Measurements from ENCODE around the gene HDAC4. TPM values are rescaled to one million over a fixed set of nuclear protein-coding genes. Genes with fewer than 3 reads are reported as not detected.

The HDAC4 gene
- total and polyA plus RNA-seq, 2 of the 4 experiments (the other 2 are of a cell fraction), result 4.1 to 7.2 TPM

GRCh38 chr2:239003624-239004273 lies 397.1 kb downstream of the HDAC4 start:
- Histone ChIP-seq H3K4me2 (ENCODE audit: low read depth, low read length) (no peak overlapping the region), H3K36me3 (ENCODE audit: control insufficient read depth, insufficient read depth, low read length) (no peaks in the 10 kb centered on the region), H4K5ac (ENCODE audit: low read depth, low read length) (no peak overlapping the region), H3K27me3 (ENCODE audit: control insufficient read depth, insufficient read depth, low read length) (peaks cover 33% of the 10 kb centered on the region), H3K9me3 (ENCODE audit: control insufficient read depth, insufficient read depth, low read length) (peaks cover 7% of the 10 kb centered on the region; the same call in 1 of the 2 replicates), H2BK5ac (ENCODE audit: low read depth, low read length, poor library complexity, severe bottlenecking) (no peak overlapping the region), H4K8ac (ENCODE audit: low read depth in 2 of 2, low read length in 2 of 2) (no peak overlapping the region), H3K4ac (ENCODE audit: low read depth, low read length) (no peak overlapping the region), H3K14ac (replicated peaks; ENCODE audit: low read depth, low read length) (no peak overlapping the region), H2AK9ac (replicated peaks; ENCODE audit: low read depth, low read length, poor library complexity) (no peak overlapping the region), H2BK15ac (ENCODE audit: low read depth, low read length) (no peak overlapping the region), H3K27ac (ENCODE audit: insufficient read depth, low read length) (no peak overlapping the region), H3K56ac (ENCODE audit: extremely low read depth, insufficient read depth, low read length) (no peak overlapping the region), H3K18ac (ENCODE audit: low read depth, low read length) (no peak overlapping the region), H2BK120ac (ENCODE audit: low read depth, low read length) (no peak overlapping the region), H2BK20ac (ENCODE audit: low read depth, low read length) (no peak overlapping the region), H3K9ac (ENCODE audit: low read depth, low read length) (no peak overlapping the region), H4K91ac (ENCODE audit: insufficient read depth, low read depth, low read length) (no peak overlapping the region), H3K79me1 (ENCODE audit: low read depth in 1 of 2, low read length in 2 of 2) (no peaks in the 10 kb centered on the region), H3K9me1 (ENCODE audit: insufficient read depth, low read length) (no peaks in the 10 kb centered on the region), H4K20me1 (ENCODE audit: insufficient read depth, low read length) (no peaks in the 10 kb centered on the region), H2AFZ (replicated peaks; ENCODE audit: low read length, poor library complexity) (no peak overlapping the region), H2AK5ac (ENCODE audit: low read depth, low read length) (no peak overlapping the region), H3K23ac (ENCODE audit: low read depth, low read length) (no peak overlapping the region), H3K4me1 (ENCODE audit: control insufficient read depth, insufficient read depth, low read length) (peaks cover 3% of the 10 kb centered on the region; the same call in 1 of the 2 replicates), H3K4me3 (ENCODE audit: insufficient read depth, low read depth, low read length) (no peak overlapping the region)
- WGBS, 2 experiments (ENCODE audit: extremely low coverage in 2 of 2, insufficient read length in 1 of 2), result 62% methylated on average over 11 of the region's 25 CpGs; no CpG with 5 or more reads in 1 of the 2 experiments
- POLR2A ChIA-PET (ENCODE audit: unreplicated experiment), result no interaction called here
- CTCF ChIA-PET, result interaction anchor here (0.7 to 1.2 kb wide), 3 partner anchors 10 to 491 kb away, joined by 3 to 4 read pairs (median 3); no protein-coding TSS in a partner anchor
- BruUV-seq (replicated peaks), result no TSS peak
- TF ChIP-seq CHD1 (IDR thresholded peaks at IDR 0.05; ENCODE audit: low read depth, low read length) (no peak), RAD21 (IDR thresholded peaks at IDR 0.05; ENCODE audit: low read length) (no peak), MXI1 (IDR thresholded peaks at IDR 0.05; ENCODE audit: borderline replicate concordance, low read depth, low read length) (no peak)
- intact Hi-C loops (cut with micrococcal nuclease) (loop anchor here (1.0 to 10.0 kb wide), 6 partner anchors 153 to 647 kb away; no protein-coding TSS in a partner anchor), in situ Hi-C loops (cut with MboI; ENCODE audit: low sequenced_read_pairs) (loop anchor here (10.0 kb wide), 1 partner anchor 639 kb away; no protein-coding TSS in a partner anchor), dilution Hi-C loops (cut with HindIII; ENCODE audit: low sequenced_read_pairs, unreplicated experiment) (no loop called here)
- ATAC-seq (ENCODE audit: low read depth) (no peak), DNase-seq (no peak)

Data from IMR-90 (cell line).